ENCODE data around the gene RAG2. TPM values are rescaled to one million over a fixed set of nuclear protein-coding genes. Genes with fewer than 3 reads are reported as not detected.

The RAG2 gene
- total RNA-seq, 1 experiment from 2014 or later, result not detected

GRCh38 chr11:36591433-36591832 lies 6.6 kb downstream of the RAG2 start:
- H2BK15ac ChIP-seq (ENCODE audit: low read depth, low read length), result no peak overlapping the region
- no peak overlapping the region for H4K8ac ChIP-seq (replicated peaks; ENCODE audit: insufficient read length, low read depth, low read length)
- no peaks in the 10 kb centered on the region for H4K20me1 ChIP-seq (ENCODE audit: control insufficient read depth, insufficient read depth, insufficient read length)
- H2BK120ac ChIP-seq (ENCODE audit: low read depth, low read length, poor library complexity, severe bottlenecking), result no peak overlapping the region
- H3K27ac ChIP-seq (ENCODE audit: insufficient read length, low read depth, low read length), result no peak overlapping the region
- no peak overlapping the region for H4K5ac ChIP-seq (ENCODE audit: insufficient read length, low read depth, low read length)
- no peak overlapping the region for H2AFZ ChIP-seq (ENCODE audit: low read length)
- H3K9me3 Mint-ChIP-seq, result no peaks in the 10 kb centered on the region
- H3K4me3 Mint-ChIP-seq, result no peak overlapping the region
- no peaks in the 10 kb centered on the region for H3K27me3 ChIP-seq (ENCODE audit: insufficient read depth, low read length)
- H4K91ac ChIP-seq (ENCODE audit: insufficient read length, low read depth, low read length), result no peak overlapping the region
- no peak overlapping the region for H3K14ac ChIP-seq (ENCODE audit: insufficient read depth, low read length)
- no peak overlapping the region for H3K4ac ChIP-seq (ENCODE audit: low read depth, low read length)
- no peaks in the 10 kb centered on the region for H3K79me2 ChIP-seq (ENCODE audit: insufficient read depth, low read length)
- no peak for TF ChIP-seq CTCF (conservative IDR thresholded peaks at IDR 0.05)
- H3K23me2 ChIP-seq (ENCODE audit: insufficient read length, low read depth, low read length, poor library complexity, severe bottlenecking), result no peaks in the 10 kb centered on the region
- H3K4me1 Mint-ChIP-seq, result peaks cover 5 to 6% of the 10 kb centered on the region in 2 experiments
- no peak overlapping the region for H2BK12ac ChIP-seq (ENCODE audit: insufficient read length, low read depth, low read length)
- no peak overlapping the region for H2AK5ac ChIP-seq (ENCODE audit: insufficient read length, low read length)
- peaks cover 55% of the 10 kb centered on the region for H3K27me3 Mint-ChIP-seq (ENCODE audit: low read depth)
- H3K9ac ChIP-seq (ENCODE audit: extremely low read depth, insufficient read length, low read length), result no peak overlapping the region
- no peak for DNase-seq
- no peak overlapping the region for H3K4me2 ChIP-seq (ENCODE audit: insufficient read depth, insufficient read length, low read length)
- no peak overlapping the region for H2BK5ac ChIP-seq (ENCODE audit: insufficient read length, low read length)
- no peaks in the 10 kb centered on the region for H3K36me3 Mint-ChIP-seq (ENCODE audit: insufficient read depth in 1 of 3, low read depth in 3 of 3)
- H3K4me1 ChIP-seq (ENCODE audit: insufficient read depth, low read length), result no peaks in the 10 kb centered on the region
- no peak overlapping the region for H3K56ac ChIP-seq (ENCODE audit: insufficient read length, low read depth, low read length)
- no peak overlapping the region for H3K18ac ChIP-seq (ENCODE audit: insufficient read length, low read depth, low read length)
- no peak overlapping the region for H3T11ph ChIP-seq (ENCODE audit: low read length)
- no peaks in the 10 kb centered on the region for H3K9me3 ChIP-seq (ENCODE audit: control insufficient read depth, low read depth, low read length)
- H3K79me1 ChIP-seq (ENCODE audit: insufficient read depth, low read depth, low read length, poor library complexity, severe bottlenecking), result no peaks in the 10 kb centered on the region
- no peak overlapping the region for H3K23ac ChIP-seq (ENCODE audit: insufficient read length, low read depth, low read length)
- H3K27ac Mint-ChIP-seq, result no peak overlapping the region
- no peak overlapping the region for H2BK20ac ChIP-seq (ENCODE audit: low read depth, low read length, poor library complexity, severe bottlenecking)
- WGBS (ENCODE audit: extremely low coverage, insufficient read length, low lambda C conversion rate), result no CpG with 5 or more reads among the region's 1 CpG

All from H9 (cell line).